Heart left ventricle (tissue), 16 donors: Measurements from ENCODE around the gene FXYD5. TPM values are rescaled to one million over a fixed set of nuclear protein-coding genes. Genes with fewer than 3 reads are reported as not detected.

ENCODE experiments used
- ATAC-seq, 4 donors: fragments of 200-7000 bp; cut with Tn5 transposase; one replicate each; pipeline ENCODE4 v1.9.1; 2020 to 2022; ENCODE audit warnings: moderate library complexity in 4 of 4, mild to moderate bottlenecking in 3 of 4, moderate number of reproducible peaks in 1 of 4
- DNase-seq, 5 donors: peaks; one replicate each; pipeline ENCODE4 v3.0.0-alpha.2; 2020
- H3K27ac ChIP-seq, 12 donors: fragments of 200-600 bp; sonication (generic) in 4 of 12; one replicate each; pipeline versions ENCODE4 v1.5.0 to v1.8.0; 2016 to 2022; ENCODE audit warnings: mild to moderate bottlenecking in 2 of 12
- H3K27me3 ChIP-seq, 9 donors: fragments of 200-600 bp; sonication (generic) in 2 of 9; one replicate each; pipeline versions ENCODE4 v1.5.1 to v1.8.0; 2016 to 2022; ENCODE audit warnings: mild to moderate bottlenecking in 3 of 9
- H3K36me3 ChIP-seq, 9 donors: fragments of 200-600 bp; sonication (generic) in 2 of 9; one replicate each; pipeline versions ENCODE4 v1.5.0 to v1.8.0; 2018 to 2022; ENCODE audit warnings: mild to moderate bottlenecking in 2 of 9
- H3K4me1 ChIP-seq, 12 donors: fragments of 200-600 bp; sonication (generic) in 4 of 12; one replicate each; pipeline versions ENCODE4 v1.5.0 to v1.8.0; 2016 to 2022; ENCODE audit warnings: mild to moderate bottlenecking in 3 of 12
- H3K4me3 ChIP-seq, 12 donors: fragments of 200-600 bp; sonication (generic) in 4 of 12; one replicate each; pipeline versions ENCODE4 v1.5.0 to v1.8.0; 2017 to 2022; ENCODE audit warnings: mild to moderate bottlenecking in 9 of 12, moderate library complexity in 4 of 12
- H3K9me3 ChIP-seq, 12 donors: fragments of 200-600 bp; sonication (generic) in 4 of 12; one replicate each; pipeline versions ENCODE4 v1.5.0 to v1.8.0; 2016 to 2022; ENCODE audit warnings: mild to moderate bottlenecking in 1 of 12
- CTCF ChIP-seq, 12 donors: fragments of 200-600 bp; sonication (generic) in 4 of 12; IDR thresholded peaks; one replicate each; pipeline versions ENCODE4 v1.5.0 to v1.8.0; 2018 to 2022; ENCODE audit warnings: antibody characterized with exemption in 12 of 12, mild to moderate bottlenecking in 5 of 12
- POLR2A ChIP-seq, 2 donors: fragments of 450-650 bp; IDR thresholded peaks; one replicate each; pipeline ENCODE4 v1.6.1; 2017; ENCODE audit warnings: antibody characterized with exemption in 2 of 2, mild to moderate bottlenecking in 2 of 2, moderate library complexity in 2 of 2
- WGBS, 4 donors: extraction: QIAGEN DNeasy Blood & Tissue Kit in 2 of 4; methylation state at CpG; one replicate each; pipeline versions ENCODE4 v1.1.5 to v1.1.7; 2013 to 2018; 5-methylcytosine and 5-hydroxymethylcytosine counted together
- intact Hi-C, 10 donors: fragments of 100-400 bp; cut with DNase I; formaldehyde crosslinking; loops; one replicate each; pipeline versions ENCODE4 v1.11.1 to v1.14.2; 2022
- polyA plus RNA-seq, 2 donors: library from polyadenylated mRNA; stranded (reverse); fragments of 200-250 nt; gene quantifications; one replicate each; pipeline ENCODE4 v1.2.3, GENCODE V29; 2013
- total RNA-seq, 9 donors: library from RNA; depleted of rRNA in 2 of 9; stranded (reverse); fragments of >200 nt in 2 of 9; fragmentation: NEBNext Ultra II Directional in 3 of 9; extraction: Animal tissue kit (Norgen Biotek cat#: 25700) in 3 of 9; gene quantifications; one replicate each; pipeline versions ENCODE4 v1.1.0 to v1.2.4, GENCODE V29; 2016 to 2023
- donor health status: ischemic (EF 13 %, LVEDD 7.1; RV severe dilation, severe dysfunction).
- donor health status: healthy with polysubstance abuse.
- donor health status: DM: no; HTN: yes; CAD: no.
- donor health status: DM: no; HTN: no; CAD: no.
- donor health status: ischemic (EF 25% LVEDD 6.9; RV normal size, moderate dysfunction).
- donor health status: ischemic (EF 25% LVEDD 5.7; RV mildly dilated, moderate dysfunction).
- donor health status: healthy.
- donor health status: DM: yes; HTN: yes; CAD: no.
- donor health status: ischemic (EF 35%, LVEDD 5.7; RV mildly dilated, moderate dysfunction).
- donor health status: nonischemic (EF 11% LVEDD 7.7; RV severe dilation, severe dysfunction).
- donor health status: DM: yes; HTN: yes; CAD: no.
- donor health status: PGD.
- donor health status: ischemic (EF 29% LVEDD 5.4; RV normal size, mild dysfunction).
- donor health status: nonischemic (EF 23%, LVEDD 6.1; RV moderate dilation, normal function).

FXYD5 gene
- total and polyA plus RNA-seq, 11 donors: 15.3 to 87.9 (median 25.6) TPM

- Histone ChIP-seq H3K27me3 (peaks cover 0 to 4% (median 0%) of the 10 kb centered on the region in 9 donors), H3K4me3 (peak within 1 kb of the TSS in 10 of 12 donors; percentile 13 to 53 (median 41)), H3K4me1 (peaks cover 0 to 43% (median 20%) of the 10 kb centered on the region in 12 donors), H3K27ac (peak within 1 kb of the TSS; percentile 4 to 76 (median 66)), H3K36me3 (no peaks in the 10 kb centered on the region), H3K9me3 (no peaks in the 10 kb centered on the region)
- TF ChIP-seq POLR2A (IDR thresholded peaks at IDR 0.05) (no peak), CTCF (IDR thresholded peaks at IDR 0.05) (no peak)
- intact Hi-C loops: loop anchor here (1.0 to 10.0 kb wide), 8 partner anchors 20 to 162 kb away; partner anchors contain the start of genes FXYD3 (in 2 of the 10) and HPN (in 1 of the 10)
- ATAC-seq: no peak
- 40 to 60% (median 53%) methylated on average over 14 to 15 of the region's 15 CpGs for WGBS, 4 donors
- DNase-seq: no peak
These were observed 19.8 kb upstream of the FXYD5 start, which contains the start of gene LGI4 for GRCh38 chr19:35134601-35135242. LGI4 (minus strand) TSS chr19:35135059; CDS start chr19:35134680, 379 bp downstream.

- peak overlapping the region in 10 of 12 donors; percentile 54 to 76 (median 68) for H3K27ac ChIP-seq
- H3K4me1 ChIP-seq: peaks cover 0 to 50% (median 27%) of the 10 kb centered on the region in 12 donors
- peaks cover 0 to 8% (median 0%) of the 10 kb centered on the region in 9 donors for H3K27me3 ChIP-seq
- intact Hi-C loops: loop anchor here in 9 of 10 donors (1.0 to 10.0 kb wide), 8 partner anchors 21 to 163 kb away; partner anchors contain the start of genes FXYD3 (in 2 of the 9) and HPN (in 1 of the 9)
- peak overlapping the region in 9 of 12 donors; percentile 28 to 53 (median 43) for H3K4me3 ChIP-seq
- H3K9me3 ChIP-seq: no peaks in the 10 kb centered on the region
- DNase-seq (peak; percentile 78 to 87 (median 82)), ATAC-seq (peak; percentile 32 to 56 (median 54))
- TF ChIP-seq POLR2A (IDR thresholded peaks at IDR 0.05): no peak
- peak; percentile 86 to 97 (median 90) for TF ChIP-seq CTCF (IDR thresholded peaks at IDR 0.05)
- H3K36me3 ChIP-seq: no peaks in the 10 kb centered on the region
- WGBS, 4 donors: 0 to 1% (median 0%) methylated on average over 6 to 7 of the region's 7 CpGs
These were observed 19.1 kb upstream of the FXYD5 start for GRCh38 chr19:35135389-35135909.

- intact Hi-C loops: loop anchor here in 9 of 10 donors (2.0 to 10.0 kb wide), 6 partner anchors 21 to 164 kb away; partner anchors contain the start of genes FXYD3 (in 1 of the 9) and HPN (in 1 of the 9)
- TF ChIP-seq CTCF (IDR thresholded peaks at IDR 0.05): no peak
- TF ChIP-seq POLR2A (IDR thresholded peaks at IDR 0.05): no peak
- peaks cover 0 to 8% (median 0%) of the 10 kb centered on the region in 9 donors for H3K27me3 ChIP-seq
- no peak for DNase-seq
- no peaks in the 10 kb centered on the region for H3K9me3 ChIP-seq
- peaks cover 0 to 55% (median 27%) of the 10 kb centered on the region in 12 donors for H3K4me1 ChIP-seq
- no peak overlapping the region for H3K4me3 ChIP-seq
- 76 to 80% (median 79%) methylated on average over 5 to 11 of the region's 11 CpGs for WGBS, 4 donors
- no peaks in the 10 kb centered on the region for H3K36me3 ChIP-seq
- H3K27ac ChIP-seq: peak overlapping the region in 1 of 12 donors; percentile 51
- ATAC-seq: no peak
These were observed 18.3 kb upstream of the FXYD5 start for GRCh38 chr19:35136231-35136630.
